ENCODE data around the gene FAM120C.

FAM120C gene

GRCh38 chrX:54030329-54030728 lies 152.7 kb downstream of the FAM120C start:
- DNase-seq = peak; percentile 19 to 73

GRCh38 chrX:54029529-54030143 lies 153.4 kb downstream of the FAM120C start:
- peak; percentile 48 to 81 for DNase-seq

GRCh38 chrX:54024350-54024749 lies 158.7 kb downstream of the FAM120C start:
- DNase-seq = no peak
